Mesenchymal stem cell (in vitro differentiated cells and primary cell): ENCODE data around the gene AQP7.
"Not testable (repeated sequence)": the region's sequence is repeated elsewhere in the genome, so short reads cannot be mapped to it uniquely, and the experiment has no call there.

ENCODE experiments used
- DNase-seq: peaks from one replicate; pipeline ENCODE4 v3.0.0-alpha.2; 2013
- H2AFZ ChIP-seq: one replicate; pipeline ENCODE4 v1.6.1; 2013; ENCODE audit warnings: low read depth, mild to moderate bottlenecking, control low read depth, inconsistent platforms, low read length, moderate library complexity
- H2AK5ac ChIP-seq: 2 replicates; pipeline ENCODE4 v1.6.1; 2013; ENCODE audit warnings: low read length, moderate library complexity, mild to moderate bottlenecking, inconsistent platforms; ENCODE audit not compliant: severe bottlenecking
- H2BK120ac ChIP-seq: one replicate; pipeline ENCODE4 v1.6.1; 2013; ENCODE audit warnings: low read depth, mild to moderate bottlenecking, inconsistent platforms, low read length, moderate library complexity
- H2BK12ac ChIP-seq, 2 experiments: one replicate each; pipeline ENCODE4 v1.6.1; 2013; ENCODE audit warnings: inconsistent platforms in 2 of 2, low read length in 2 of 2, mild to moderate bottlenecking in 2 of 2, moderate library complexity in 2 of 2, control low read depth in 1 of 2
- H2BK15ac ChIP-seq: one replicate; pipeline ENCODE4 v1.6.1; 2013; ENCODE audit warnings: mild to moderate bottlenecking, low read depth, inconsistent platforms; ENCODE audit not compliant: poor library complexity, severe bottlenecking
- H2BK5ac ChIP-seq: 2 replicates; pipeline ENCODE4 v1.6.1; 2013; ENCODE audit warnings: low read depth, mild to moderate bottlenecking, low read length, control low read depth, inconsistent platforms; ENCODE audit not compliant: poor library complexity, severe bottlenecking
- H3K14ac ChIP-seq, 2 experiments: one replicate each; pipeline ENCODE4 v1.6.1; 2013; ENCODE audit warnings: inconsistent platforms in 2 of 2, low read length in 2 of 2, control low read depth in 1 of 2, mild to moderate bottlenecking in 1 of 2, moderate library complexity in 1 of 2
- H3K18ac ChIP-seq, 2 experiments: one replicate each; pipeline ENCODE4 v1.6.1; 2013; ENCODE audit warnings: inconsistent platforms in 2 of 2, low read length in 2 of 2, control low read depth in 1 of 2, low read depth in 1 of 2, mild to moderate bottlenecking in 1 of 2
- H3K23ac ChIP-seq, 2 experiments: one replicate each; pipeline ENCODE4 v1.6.1; 2013; ENCODE audit warnings: inconsistent platforms in 2 of 2, low read length in 2 of 2, mild to moderate bottlenecking in 2 of 2, moderate library complexity in 2 of 2, control low read depth in 1 of 2
- H3K27ac ChIP-seq: 2 replicates; pipeline ENCODE4 v1.5.1; 2013; ENCODE audit warnings: mild to moderate bottlenecking, moderate library complexity, low read length, control low read depth, inconsistent platforms; ENCODE audit not compliant: poor library complexity, severe bottlenecking
- H3K27me3 ChIP-seq, 2 experiments: 2 replicates each; pipeline versions ENCODE4 v1.6.1 to v1.7.0; 2013; ENCODE audit warnings: low read length in 2 of 2, mild to moderate bottlenecking in 2 of 2, moderate library complexity in 2 of 2, control low read depth in 1 of 2, inconsistent platforms in 1 of 2; ENCODE audit not compliant: control insufficient read depth in 1 of 2, insufficient read depth in 1 of 2
- H3K36me3 ChIP-seq, 2 experiments: 2 replicates each; pipeline versions ENCODE4 v1.6.1 to v1.7.0; 2013; ENCODE audit warnings: low read length in 2 of 2, control low read depth in 1 of 2, inconsistent platforms in 1 of 2, low read depth in 1 of 2, mild to moderate bottlenecking in 1 of 2; ENCODE audit not compliant: insufficient read depth in 2 of 2, control insufficient read depth in 1 of 2
- H3K4ac ChIP-seq, 2 experiments: one replicate each; pipeline ENCODE4 v1.6.1; 2013; ENCODE audit warnings: inconsistent platforms in 2 of 2, low read length in 2 of 2, mild to moderate bottlenecking in 2 of 2, moderate library complexity in 2 of 2, control low read depth in 1 of 2, low read depth in 1 of 2
- H3K4me1 ChIP-seq: 2 replicates; pipeline ENCODE4 v1.6.1; 2013; ENCODE audit warnings: low read depth, low read length, control low read depth; ENCODE audit not compliant: control insufficient read depth, insufficient read depth
- H3K4me2 ChIP-seq: 2 replicates; pipeline ENCODE4 v1.6.1; 2013; ENCODE audit warnings: low read length, mild to moderate bottlenecking, inconsistent platforms; ENCODE audit not compliant: poor library complexity, severe bottlenecking
- H3K4me3 ChIP-seq, 2 experiments: 2 replicates each; pipeline versions ENCODE4 v1.5.1 to v1.7.0; 2013; ENCODE audit warnings: low read length in 2 of 2, mild to moderate bottlenecking in 2 of 2, control low read depth in 1 of 2, low read depth in 1 of 2; ENCODE audit not compliant: insufficient read depth in 1 of 2
- H3K79me1 ChIP-seq: replicated peaks from 2 replicates; pipeline ENCODE4 v1.6.1; 2013; ENCODE audit warnings: mild to moderate bottlenecking, control low read depth, low read length, inconsistent platforms; ENCODE audit not compliant: poor library complexity, severe bottlenecking
- H3K9ac ChIP-seq: 2 replicates; pipeline ENCODE4 v1.7.0; 2013; ENCODE audit warnings: mild to moderate bottlenecking, low read length, moderate library complexity
- H3K9me3 ChIP-seq: 2 replicates; pipeline ENCODE4 v1.7.0; 2013; ENCODE audit warnings: mild to moderate bottlenecking, low read length; ENCODE audit not compliant: control insufficient read depth
- H4K8ac ChIP-seq: one replicate; pipeline ENCODE4 v1.6.1; 2013; ENCODE audit warnings: inconsistent platforms, mild to moderate bottlenecking, low read length, moderate library complexity
- H4K91ac ChIP-seq: one replicate; pipeline ENCODE4 v1.6.1; 2013; ENCODE audit warnings: mild to moderate bottlenecking, low read length, inconsistent platforms
- WGBS: methylation state at CpG from one replicate; pipeline ENCODE4 v1.1.7; 2013; ENCODE audit warnings: mixed read lengths; 5-methylcytosine and 5-hydroxymethylcytosine counted together

AQP7 gene

GRCh38 chr9:33426843-33427293, 24.5 kb upstream of the AQP7 start:
- H2BK5ac ChIP-seq = no peak overlapping the region
- no peak overlapping the region for H2BK15ac ChIP-seq
- no peak overlapping the region for H2BK12ac ChIP-seq
- no peak overlapping the region for H3K9ac ChIP-seq
- no peak overlapping the region for H3K23ac ChIP-seq
- no peak for DNase-seq
- H3K9me3 ChIP-seq = no peaks in the 10 kb centered on the region
- H3K4me1 ChIP-seq = no peaks in the 10 kb centered on the region
- H3K4ac ChIP-seq = no peak overlapping the region
- H3K27me3 ChIP-seq = peaks cover 0 to 3% of the 10 kb centered on the region in 2 experiments
- no peak overlapping the region for H3K4me3 ChIP-seq
- no peaks in the 10 kb centered on the region for H3K79me1 ChIP-seq
- no peak overlapping the region for H3K4me2 ChIP-seq
- H4K8ac ChIP-seq = no peak overlapping the region
- WGBS = 87% methylated on average over 7 of the region's 7 CpGs
- no peak overlapping the region for H2AK5ac ChIP-seq
- H2AFZ ChIP-seq = no peak overlapping the region
- H3K36me3 ChIP-seq = no peaks in the 10 kb centered on the region
- H2BK120ac ChIP-seq = no peak overlapping the region
- no peak overlapping the region for H4K91ac ChIP-seq
- no peak overlapping the region for H3K18ac ChIP-seq
- no peak overlapping the region for H3K27ac ChIP-seq
- H3K14ac ChIP-seq = no peak overlapping the region

DNA sequence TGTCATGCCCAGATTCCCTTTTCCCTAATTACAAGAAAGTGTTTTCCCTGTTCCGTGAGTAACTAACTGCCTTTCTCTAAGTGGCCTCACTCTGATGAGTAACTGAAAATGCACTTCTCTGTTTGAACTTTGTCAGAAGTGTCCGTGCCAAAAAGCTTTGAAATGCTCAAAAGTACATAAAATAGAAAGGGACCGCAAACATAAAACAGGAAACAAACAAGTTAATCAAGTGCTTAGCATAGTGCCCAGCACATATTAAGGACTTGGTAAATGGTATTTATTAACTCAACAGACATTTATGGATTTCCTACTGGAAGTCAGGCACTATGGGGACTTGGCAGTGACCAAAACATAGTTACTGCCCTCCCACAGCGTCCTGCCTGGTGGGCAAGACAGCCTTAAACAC, 22.8 kb upstream of the AQP7 start:
- Histone ChIP-seq H2AFZ (no peak overlapping the region), H2BK15ac (no peak overlapping the region), H3K4me1 (no peaks in the 10 kb centered on the region), H3K79me1 (no peaks in the 10 kb centered on the region), H2BK120ac (no peak overlapping the region), H2BK5ac (no peak overlapping the region), H3K36me3 (no peaks in the 10 kb centered on the region), H2BK12ac (no peak overlapping the region), H2AK5ac (no peak overlapping the region), H3K27me3 (peaks cover 4 to 10% of the 10 kb centered on the region in 2 experiments), H3K14ac (no peak overlapping the region), H3K9ac (no peak overlapping the region), H3K4me3 (no peak overlapping the region), H3K4ac (no peak overlapping the region), H3K9me3 (no peaks in the 10 kb centered on the region), H3K4me2 (no peak overlapping the region), H3K27ac (no peak overlapping the region), H4K91ac (no peak overlapping the region), H4K8ac (no peak overlapping the region), H3K23ac (no peak overlapping the region), H3K18ac (no peak overlapping the region)
- no peak for DNase-seq
- WGBS = 94% methylated on average over 3 of the region's 4 CpGs

GRCh38 chr9:33424492-33424891, 22.1 kb upstream of the AQP7 start:
- not testable (repeated sequence) for H3K14ac ChIP-seq, H3K23ac ChIP-seq, H3K4ac ChIP-seq, DNase-seq, H3K4me3 ChIP-seq, H3K9ac ChIP-seq, H4K91ac ChIP-seq, H3K79me1 ChIP-seq, H3K27ac ChIP-seq, H4K8ac ChIP-seq, H2BK5ac ChIP-seq, H2BK15ac ChIP-seq, H2AK5ac ChIP-seq, H2BK12ac ChIP-seq, H3K9me3 ChIP-seq, H3K4me1 ChIP-seq, H2AFZ ChIP-seq, H2BK120ac ChIP-seq, H3K18ac ChIP-seq, H3K4me2 ChIP-seq, H3K36me3 ChIP-seq
- peaks cover 10 to 15% of the 10 kb centered on the region in 2 experiments for H3K27me3 ChIP-seq
- no CpG with 5 or more reads among the region's 6 CpGs for WGBS

DNA sequence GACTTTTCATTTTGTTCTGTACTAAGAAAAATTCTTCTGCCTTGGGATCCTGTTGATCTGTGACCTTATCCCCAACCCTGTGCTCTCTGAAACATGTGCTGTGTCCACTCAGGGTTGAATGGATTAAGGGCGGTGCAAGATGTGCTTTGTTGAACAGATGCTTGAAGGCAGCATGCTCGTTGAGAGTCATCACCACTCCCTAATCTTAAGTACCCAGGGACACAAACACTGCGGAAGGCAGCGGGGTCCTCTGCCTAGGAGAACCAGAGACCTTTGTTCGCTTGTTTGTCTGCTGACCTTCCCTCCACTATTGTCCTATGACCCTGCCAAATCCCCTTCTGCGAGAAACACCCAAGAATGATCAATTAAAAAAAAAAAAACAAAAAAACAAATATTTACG, 21.7 kb upstream of the AQP7 start:
- not testable (repeated sequence) for H3K14ac ChIP-seq, H3K4ac ChIP-seq, H3K18ac ChIP-seq, H2AFZ ChIP-seq, H4K91ac ChIP-seq, H2BK5ac ChIP-seq, H2BK15ac ChIP-seq, H3K4me3 ChIP-seq, H3K4me2 ChIP-seq, H3K9me3 ChIP-seq, H3K79me1 ChIP-seq, H3K27ac ChIP-seq, H2BK120ac ChIP-seq, H3K9ac ChIP-seq, DNase-seq, H3K4me1 ChIP-seq, H2AK5ac ChIP-seq, H3K23ac ChIP-seq, H3K36me3 ChIP-seq, H2BK12ac ChIP-seq, H4K8ac ChIP-seq
- no CpG with 5 or more reads among the region's 7 CpGs for WGBS
- H3K27me3 ChIP-seq = peaks cover 10 to 15% of the 10 kb centered on the region in 2 experiments
